Right atrium auricular region (tissue), 2 donors: ENCODE measurements around the gene MTMR2. TPM values are rescaled to one million over a fixed set of nuclear protein-coding genes. Genes with fewer than 3 reads are reported as not detected.

Experiments used
- DNase-seq: peaks from one replicate; pipeline ENCODE4 v3.0.0-alpha.2; 2019; ENCODE audit warnings: low spot score
- H3K27ac ChIP-seq, 2 donors: fragments of 200-600 bp; sonication (generic); 1 replicate in 1 of 2; 2 replicates in 1 of 2; pipeline ENCODE4 v1.5.1; 2016 to 2019
- H3K27me3 ChIP-seq, 2 donors: fragments of 200-600 bp; sonication (generic); one replicate each; pipeline versions ENCODE4 v1.5.1 to v1.6.0; 2017 to 2019
- H3K36me3 ChIP-seq: fragments of 200-600 bp; sonication (generic); one replicate; pipeline ENCODE4 v1.5.1; 2016
- H3K4me1 ChIP-seq, 2 donors: fragments of 200-600 bp; sonication (generic); one replicate each; pipeline versions ENCODE4 v1.5.1 to v1.6.0; 2017 to 2019
- H3K4me3 ChIP-seq, 2 donors: fragments of 200-600 bp; sonication (generic); 1 replicate in 1 of 2; 2 replicates in 1 of 2; pipeline ENCODE4 v1.5.1; 2017 to 2019; ENCODE audit warnings: mild to moderate bottlenecking in 1 of 2, moderate library complexity in 1 of 2
- H3K9me3 ChIP-seq, 2 donors: fragments of 200-600 bp; sonication (generic); one replicate each; pipeline ENCODE4 v1.5.1; 2019
- total RNA-seq, 2 donors: library from RNA; depleted of rRNA; stranded (reverse); fragments of >200 nt; gene quantifications; one replicate each; pipeline ENCODE4 v1.1.0, GENCODE V29; 2016
- TF ChIP-seq, protein P1 (sequence below), 2 donors: fragments of 200-600 bp; sonication (generic); IDR thresholded peaks; one replicate each; pipeline ENCODE4 v1.5.1; 2019; ENCODE audit warnings: antibody characterized with exemption in 2 of 2

Gene MTMR2
- total RNA-seq, 2 donors from 2014 or later = 14.9 to 15.3 TPM

DNA sequence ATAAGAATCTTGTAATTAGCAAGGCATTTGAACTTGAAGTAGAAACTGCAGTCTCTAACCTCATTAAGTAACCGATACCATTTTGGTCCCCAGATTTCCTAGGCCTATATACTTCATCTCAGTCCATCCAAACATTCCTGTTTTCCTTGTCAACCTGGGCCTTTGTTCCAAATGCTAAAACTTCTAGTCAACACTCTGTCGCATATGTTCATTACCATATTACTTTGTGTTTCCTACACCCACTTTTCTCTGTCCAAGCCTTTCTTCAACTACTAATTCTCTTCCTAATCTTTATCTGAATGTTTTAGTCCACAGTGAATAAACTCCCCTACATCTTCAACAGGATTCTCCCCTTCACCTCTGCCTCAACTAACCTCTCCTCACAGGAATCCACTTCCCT, 31.4 kb downstream of the MTMR2 start:
- H3K4me1 ChIP-seq = no peaks in the 10 kb centered on the region
- H3K4me3 ChIP-seq = no peak overlapping the region
- TF ChIP-seq, protein P1, sequence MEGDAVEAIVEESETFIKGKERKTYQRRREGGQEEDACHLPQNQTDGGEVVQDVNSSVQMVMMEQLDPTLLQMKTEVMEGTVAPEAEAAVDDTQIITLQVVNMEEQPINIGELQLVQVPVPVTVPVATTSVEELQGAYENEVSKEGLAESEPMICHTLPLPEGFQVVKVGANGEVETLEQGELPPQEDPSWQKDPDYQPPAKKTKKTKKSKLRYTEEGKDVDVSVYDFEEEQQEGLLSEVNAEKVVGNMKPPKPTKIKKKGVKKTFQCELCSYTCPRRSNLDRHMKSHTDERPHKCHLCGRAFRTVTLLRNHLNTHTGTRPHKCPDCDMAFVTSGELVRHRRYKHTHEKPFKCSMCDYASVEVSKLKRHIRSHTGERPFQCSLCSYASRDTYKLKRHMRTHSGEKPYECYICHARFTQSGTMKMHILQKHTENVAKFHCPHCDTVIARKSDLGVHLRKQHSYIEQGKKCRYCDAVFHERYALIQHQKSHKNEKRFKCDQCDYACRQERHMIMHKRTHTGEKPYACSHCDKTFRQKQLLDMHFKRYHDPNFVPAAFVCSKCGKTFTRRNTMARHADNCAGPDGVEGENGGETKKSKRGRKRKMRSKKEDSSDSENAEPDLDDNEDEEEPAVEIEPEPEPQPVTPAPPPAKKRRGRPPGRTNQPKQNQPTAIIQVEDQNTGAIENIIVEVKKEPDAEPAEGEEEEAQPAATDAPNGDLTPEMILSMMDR (IDR thresholded peaks at IDR 0.05) = no peak
- H3K36me3 ChIP-seq = peaks cover under 1% of the 10 kb centered on the region
- DNase-seq = no peak
- H3K27ac ChIP-seq = no peak overlapping the region
- H3K27me3 ChIP-seq = no peaks in the 10 kb centered on the region
- H3K9me3 ChIP-seq = no peaks in the 10 kb centered on the region

DNA sequence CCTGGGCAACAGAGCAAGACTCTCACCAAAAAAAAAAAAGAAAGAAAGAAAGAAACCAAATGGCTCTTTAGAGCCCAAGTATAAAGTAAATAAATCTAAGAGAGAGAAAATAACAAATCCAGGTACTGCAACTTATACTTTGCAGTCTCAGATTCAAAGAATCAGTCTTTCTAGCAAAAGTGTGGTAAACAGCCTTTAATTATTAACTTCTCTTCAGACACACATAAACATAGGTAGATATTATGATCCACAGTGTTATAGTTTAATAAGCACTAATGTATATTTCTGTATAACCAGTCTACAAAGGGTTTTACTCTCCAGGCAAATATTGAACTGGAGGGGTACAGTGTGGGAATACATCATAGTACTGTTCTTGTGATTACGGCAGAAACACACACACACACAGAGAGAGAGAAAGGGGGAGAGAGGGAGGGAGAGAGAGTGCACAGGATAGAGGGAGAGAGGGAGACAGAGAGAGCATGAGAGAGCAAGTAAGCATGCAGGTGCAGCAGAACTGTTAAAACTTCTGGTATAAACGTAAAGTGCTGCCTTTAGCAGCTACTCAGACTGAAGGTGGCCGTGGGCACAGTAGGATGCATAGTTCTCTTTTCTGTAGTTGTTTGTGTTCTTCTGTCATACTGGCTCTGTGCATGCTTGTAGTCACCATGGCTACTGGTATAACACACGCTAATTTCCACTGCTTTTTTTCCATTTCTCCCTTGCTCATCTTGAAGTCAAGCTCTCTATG, 32.3 kb downstream of the MTMR2 start:
- no peaks in the 10 kb centered on the region for H3K4me1 ChIP-seq
- no peaks in the 10 kb centered on the region for H3K27me3 ChIP-seq
- TF ChIP-seq, protein P1 (IDR thresholded peaks at IDR 0.05) = no peak
- peaks cover 9% of the 10 kb centered on the region for H3K36me3 ChIP-seq
- H3K9me3 ChIP-seq = no peaks in the 10 kb centered on the region
- H3K4me3 ChIP-seq = no peak overlapping the region
- H3K27ac ChIP-seq = no peak overlapping the region
- no peak for DNase-seq

DNA sequence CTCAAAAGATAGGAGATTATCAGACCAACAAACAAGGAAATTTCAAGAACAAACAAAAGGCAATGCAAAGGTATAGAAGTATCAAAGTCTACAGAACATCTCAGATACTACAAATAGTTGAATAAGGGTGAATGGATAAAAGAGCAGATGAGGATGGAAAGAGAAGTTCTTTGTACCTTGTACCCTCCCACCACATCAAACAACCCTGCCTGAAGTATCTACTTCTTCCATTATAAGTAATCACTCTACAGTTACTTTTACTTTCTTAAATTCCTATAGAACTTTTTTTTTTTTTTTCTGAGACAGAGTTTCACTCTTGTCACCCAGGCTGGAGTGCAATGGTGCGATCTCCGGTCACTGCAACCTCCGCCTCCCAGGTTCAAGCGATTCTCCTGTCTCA, 35.1 kb downstream of the MTMR2 start:
- no peak for DNase-seq
- H3K27me3 ChIP-seq = no peaks in the 10 kb centered on the region
- no peak overlapping the region for H3K4me3 ChIP-seq
- H3K4me1 ChIP-seq = peaks cover 0 to 6% of the 10 kb centered on the region in 2 donors
- peaks cover 10% of the 10 kb centered on the region for H3K36me3 ChIP-seq
- no peaks in the 10 kb centered on the region for H3K9me3 ChIP-seq
- TF ChIP-seq, protein P1 (IDR thresholded peaks at IDR 0.05) = no peak
- no peak overlapping the region for H3K27ac ChIP-seq

DNA sequence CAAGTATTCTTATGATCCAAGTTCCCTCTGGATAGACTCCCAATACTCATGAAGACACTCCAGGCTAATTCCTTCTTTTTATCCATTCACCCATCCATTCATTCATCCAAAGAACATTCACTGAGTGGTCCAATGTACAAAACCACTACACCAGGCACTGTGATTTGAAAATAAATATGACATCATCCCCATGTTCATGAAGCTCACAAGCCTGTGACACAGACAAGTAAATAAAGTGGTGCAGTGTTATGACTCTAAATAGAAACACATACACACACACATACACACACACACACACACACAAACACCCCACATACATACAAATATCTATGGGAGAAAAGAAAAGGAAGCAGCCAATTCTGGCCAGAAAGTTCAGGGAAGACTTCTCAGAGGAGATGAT, 35.5 kb downstream of the MTMR2 start:
- H3K27me3 ChIP-seq = no peaks in the 10 kb centered on the region
- TF ChIP-seq, protein P1 (IDR thresholded peaks at IDR 0.05) = no peak

DNA sequence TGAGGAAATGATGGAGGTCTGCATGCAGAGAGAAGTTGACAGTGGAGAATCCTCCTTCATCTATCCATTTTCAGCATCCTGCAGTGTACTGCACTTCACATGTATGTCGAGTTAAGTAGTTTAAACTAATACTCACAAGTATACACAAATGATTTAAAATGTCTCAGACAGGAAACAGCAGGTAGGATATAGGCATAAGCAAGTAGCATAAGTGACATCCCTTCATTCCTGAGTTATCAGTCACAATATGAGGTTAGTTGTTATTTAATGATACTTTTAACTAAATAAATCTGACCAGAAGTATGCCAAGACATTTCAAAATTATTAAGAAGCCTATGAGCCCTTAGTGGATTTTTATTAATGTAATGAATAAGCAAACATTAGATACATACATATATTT, 37.4 kb downstream of the MTMR2 start:
- TF ChIP-seq, protein P1 (IDR thresholded peaks at IDR 0.05) = no peak
- Histone ChIP-seq H3K4me3 (no peak overlapping the region), H3K27ac (no peak overlapping the region), H3K27me3 (no peaks in the 10 kb centered on the region), H3K4me1 (peaks cover 0 to 6% of the 10 kb centered on the region in 2 donors), H3K36me3 (peaks cover 10% of the 10 kb centered on the region), H3K9me3 (no peaks in the 10 kb centered on the region)
- DNase-seq = no peak

More for the DNA sequence above, 35.5 kb downstream of the MTMR2 start:
- H3K27ac ChIP-seq = no peak overlapping the region
- no peaks in the 10 kb centered on the region for H3K9me3 ChIP-seq
- DNase-seq = no peak
- peaks cover 10% of the 10 kb centered on the region for H3K36me3 ChIP-seq
- peaks cover 0 to 6% of the 10 kb centered on the region in 2 donors for H3K4me1 ChIP-seq
- H3K4me3 ChIP-seq = no peak overlapping the region

DNA sequence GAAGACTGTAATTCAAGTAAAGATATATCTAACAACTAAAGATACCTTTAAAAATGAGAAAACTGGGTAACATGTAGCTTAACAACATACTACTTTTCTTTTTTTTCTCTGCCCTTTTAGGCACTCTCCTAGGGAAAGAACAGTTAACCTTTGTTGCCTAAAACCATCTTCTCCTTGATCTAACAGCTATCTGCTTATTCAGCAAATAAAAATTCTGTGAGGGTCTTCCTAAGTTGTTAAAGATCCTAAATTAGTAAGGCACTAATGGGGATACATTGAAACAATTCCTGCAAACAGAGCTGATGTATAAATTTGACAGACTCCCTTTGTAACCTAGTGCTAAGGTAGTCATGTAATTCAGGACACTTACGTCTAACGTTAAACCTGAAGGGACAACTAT, 39.1 kb downstream of the MTMR2 start:
- no peaks in the 10 kb centered on the region for H3K27me3 ChIP-seq
- peaks cover 10% of the 10 kb centered on the region for H3K36me3 ChIP-seq

More for the DNA sequence above, 39.1 kb downstream of the MTMR2 start:
- TF ChIP-seq, protein P1 (IDR thresholded peaks at IDR 0.05) = no peak
- no peak overlapping the region for H3K4me3 ChIP-seq
- no peaks in the 10 kb centered on the region for H3K9me3 ChIP-seq
- peaks cover 0 to 6% of the 10 kb centered on the region in 2 donors for H3K4me1 ChIP-seq
- no peak overlapping the region for H3K27ac ChIP-seq
- no peak for DNase-seq
